Ovary (tissue), 9 donors: Measurements from ENCODE around the gene GNAS. TPM values are rescaled to one million over a fixed set of nuclear protein-coding genes. Genes with fewer than 3 reads are reported as not detected.

Experiments
- DNase-seq, 5 donors: peaks; one replicate each; pipeline ENCODE4 v3.0.0-alpha.2; 2019 to 2020
- H3K27ac ChIP-seq, 2 donors: fragments of 200-600 bp; one replicate each; pipeline versions ENCODE4 v1.5.1 to v1.8.0; 2019 to 2022
- H3K27me3 ChIP-seq: fragments of 200-600 bp; one replicate; pipeline ENCODE4 v1.8.0; 2022
- H3K36me3 ChIP-seq: fragments of 200-600 bp; sonication (generic); one replicate; pipeline ENCODE4 v1.5.1; 2019
- H3K4me1 ChIP-seq: one replicate; pipeline ENCODE4 v1.8.1; 2013; ENCODE audit warnings: mild to moderate bottlenecking, moderate library complexity; ENCODE audit not compliant: insufficient read depth
- H3K4me3 ChIP-seq: fragments of 200-600 bp; sonication (generic); one replicate; pipeline ENCODE4 v1.5.1; 2017
- H3K9me3 ChIP-seq, 2 donors: fragments of 200-600 bp in 1 of 2; sonication (generic) in 1 of 2; one replicate each; pipeline versions ENCODE4 v1.5.1 to v1.8.1; 2013 to 2019; ENCODE audit warnings: mild to moderate bottlenecking in 1 of 2, moderate library complexity in 1 of 2
- EP300 ChIP-seq: sonication (generic); formaldehyde crosslinking; IDR thresholded peaks from one replicate; pipeline ENCODE4 v1.6.1; 2017; ENCODE audit warnings: antibody characterized with exemption
- POLR2A ChIP-seq: fragments of 450-650 bp; IDR thresholded peaks from one replicate; pipeline ENCODE4 v1.6.1; 2017; ENCODE audit warnings: antibody characterized with exemption, mild to moderate bottlenecking, moderate library complexity
- WGBS, 3 donors: extraction: QIAGEN DNeasy Blood & Tissue Kit in 1 of 3; methylation state at CpG; one replicate each; pipeline versions ENCODE4 v1.1.5 to v1.1.7; 2013 to 2017; 5-methylcytosine and 5-hydroxymethylcytosine counted together
- intact Hi-C, 4 donors: fragments of 100-400 bp; cut with DNase I; formaldehyde crosslinking; loops; one replicate each; pipeline versions ENCODE4 v1.11.0 to v1.15.1; 2022 to 2023
- polyA plus RNA-seq, 2 donors: library from polyadenylated mRNA; stranded (reverse); fragments of 200-250 nt in 1 of 2; fragments of 350-450 nt in 1 of 2; fragmentation: Illumina TruSeq in 1 of 2; extraction: RNeasy Lipid Tissue Mini Kit (QIAGEN cat#74804) in 1 of 2; gene quantifications; one replicate each; pipeline ENCODE4 v1.2.3, GENCODE V29; 2013 to 2014
- total RNA-seq, 7 donors: library from RNA; depleted of rRNA in 2 of 7; stranded (reverse); fragments of >200 nt in 2 of 7; fragmentation: NEBNext Ultra II Directional in 3 of 7; extraction: Animal tissue kit (Norgen Biotek cat#: 25700) in 3 of 7; gene quantifications; one replicate each; pipeline versions ENCODE4 v1.1.0 to v1.2.4, GENCODE V29; 2016 to 2023
- TF ChIP-seq, protein P1 (sequence below), 3 donors: fragments of 450-650 bp in 2 of 3; fragments of 200-600 bp in 1 of 3; IDR thresholded peaks; one replicate each; pipeline versions ENCODE4 v1.5.1 to v1.8.0; 2016 to 2022; ENCODE audit warnings: antibody characterized with exemption in 3 of 3, mild to moderate bottlenecking in 1 of 3
- donor health status: DM: no; HTN: no; CAD: no; lungs with moderate emphysema.
- donor health status: DM: no; HTN: no; CAD: no.
- donor health status: Bipolar disorder and iron deficiency.
- donor health status: DM: yes; HTN: yes; CAD: no.
- donor health status: DM: no; HTN: no; CAD: no.
- donor health status: DM: yes; HTN: yes; CAD: no.

Gene GNAS
- total and polyA plus RNA-seq, 9 donors, result 330 to 1,311 (median 731) TPM

DNA sequence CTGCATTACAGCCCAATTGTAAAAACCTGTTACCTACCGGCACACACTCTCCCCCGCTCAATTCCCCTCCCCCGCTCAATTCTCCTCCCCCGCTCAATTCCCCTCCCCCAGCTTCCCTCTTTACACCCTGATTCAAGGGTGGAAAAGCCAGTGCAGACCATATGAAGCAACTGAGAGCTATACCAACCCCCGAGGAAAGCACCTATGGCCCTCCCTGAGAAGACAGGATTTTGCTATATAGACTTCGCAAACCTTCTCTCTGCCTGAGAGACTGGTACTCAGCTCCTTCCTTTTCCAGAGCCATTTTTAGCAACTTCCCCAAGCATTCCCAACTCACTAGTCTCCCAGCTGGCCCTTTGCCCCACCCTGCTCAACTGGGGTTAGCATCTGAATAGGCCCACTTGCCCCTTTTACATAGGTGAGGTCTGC is 9.4 kb upstream of the GNAS start:
- DNase-seq, result no peak
- no peaks in the 10 kb centered on the region for H3K27me3 ChIP-seq
- H3K4me1 ChIP-seq, result no peaks in the 10 kb centered on the region
- no peak overlapping the region for H3K27ac ChIP-seq
- no peaks in the 10 kb centered on the region for H3K36me3 ChIP-seq
- TF ChIP-seq EP300, result no peak
- TF ChIP-seq POLR2A, result no peak
- TF ChIP-seq, protein P1, sequence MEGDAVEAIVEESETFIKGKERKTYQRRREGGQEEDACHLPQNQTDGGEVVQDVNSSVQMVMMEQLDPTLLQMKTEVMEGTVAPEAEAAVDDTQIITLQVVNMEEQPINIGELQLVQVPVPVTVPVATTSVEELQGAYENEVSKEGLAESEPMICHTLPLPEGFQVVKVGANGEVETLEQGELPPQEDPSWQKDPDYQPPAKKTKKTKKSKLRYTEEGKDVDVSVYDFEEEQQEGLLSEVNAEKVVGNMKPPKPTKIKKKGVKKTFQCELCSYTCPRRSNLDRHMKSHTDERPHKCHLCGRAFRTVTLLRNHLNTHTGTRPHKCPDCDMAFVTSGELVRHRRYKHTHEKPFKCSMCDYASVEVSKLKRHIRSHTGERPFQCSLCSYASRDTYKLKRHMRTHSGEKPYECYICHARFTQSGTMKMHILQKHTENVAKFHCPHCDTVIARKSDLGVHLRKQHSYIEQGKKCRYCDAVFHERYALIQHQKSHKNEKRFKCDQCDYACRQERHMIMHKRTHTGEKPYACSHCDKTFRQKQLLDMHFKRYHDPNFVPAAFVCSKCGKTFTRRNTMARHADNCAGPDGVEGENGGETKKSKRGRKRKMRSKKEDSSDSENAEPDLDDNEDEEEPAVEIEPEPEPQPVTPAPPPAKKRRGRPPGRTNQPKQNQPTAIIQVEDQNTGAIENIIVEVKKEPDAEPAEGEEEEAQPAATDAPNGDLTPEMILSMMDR (IDR thresholded peaks at IDR 0.05), result no peak
- H3K4me3 ChIP-seq, result no peak overlapping the region
- 42 to 45% (median 44%) methylated on average over 6 of the region's 6 CpGs for WGBS, 3 donors
- H3K9me3 ChIP-seq, result no peaks in the 10 kb centered on the region
- intact Hi-C loops, result no loop called here

DNA sequence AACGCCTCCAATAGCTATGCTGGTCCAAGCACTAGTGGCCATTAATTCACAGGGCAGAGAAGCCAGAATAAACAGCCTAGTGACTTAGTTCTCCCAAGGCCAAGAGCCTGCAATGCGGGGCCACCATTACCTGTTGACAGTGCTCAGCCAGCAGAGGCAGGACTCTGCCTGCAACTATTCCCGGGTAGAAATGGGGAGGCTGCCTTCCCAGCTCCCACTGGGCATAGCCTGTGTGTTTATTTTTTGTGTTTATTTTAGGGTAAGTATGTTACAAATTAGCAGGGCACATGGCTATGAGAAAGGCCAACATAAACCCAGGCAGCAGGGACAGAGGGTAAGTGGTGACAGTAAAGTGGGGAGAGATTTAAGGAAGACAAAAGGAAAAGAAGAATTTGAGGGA is 6.8 kb upstream of the GNAS start:
- 62 to 73% (median 71%) methylated on average over 3 of the region's 3 CpGs for WGBS, 3 donors
- H3K4me1 ChIP-seq, result no peaks in the 10 kb centered on the region
- no peak overlapping the region for H3K4me3 ChIP-seq
- no peak for TF ChIP-seq EP300
- TF ChIP-seq POLR2A, result no peak
- TF ChIP-seq, protein P1 (IDR thresholded peaks at IDR 0.05), result no peak
- H3K27me3 ChIP-seq, result no peaks in the 10 kb centered on the region
- no peaks in the 10 kb centered on the region for H3K36me3 ChIP-seq
- intact Hi-C loops, result no loop called here
- H3K27ac ChIP-seq, result no peak overlapping the region
- DNase-seq, result no peak
- H3K9me3 ChIP-seq, result no peaks in the 10 kb centered on the region

DNA sequence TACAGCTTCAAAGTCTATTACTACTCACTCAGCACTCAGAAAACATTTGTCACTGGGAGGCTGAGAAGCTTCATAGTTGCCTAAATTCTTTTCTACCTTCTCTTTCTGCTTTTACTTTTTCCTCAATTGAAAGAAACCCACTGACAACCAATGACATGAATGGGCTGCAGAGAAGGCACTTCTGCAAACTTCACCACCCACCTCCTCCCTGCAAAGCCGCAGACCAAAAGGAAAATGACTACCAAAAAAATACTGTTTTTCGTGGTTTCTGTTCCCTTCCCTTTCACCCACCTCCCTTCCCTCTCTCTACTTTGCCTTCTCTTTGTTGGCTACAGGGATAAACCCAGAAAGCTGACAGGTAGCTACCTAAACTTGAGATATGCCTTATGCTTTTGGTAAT is 5.1 kb upstream of the GNAS start:
- H3K27me3 ChIP-seq, result no peaks in the 10 kb centered on the region
- TF ChIP-seq POLR2A (no peak), EP300 (no peak)
- TF ChIP-seq, protein P1 (IDR thresholded peaks at IDR 0.05), result no peak
- intact Hi-C loops, result no loop called here
- 68 to 73% (median 73%) methylated on average over 2 of the region's 2 CpGs for WGBS, 3 donors
- no peaks in the 10 kb centered on the region for H3K4me1 ChIP-seq
- H3K36me3 ChIP-seq, result no peaks in the 10 kb centered on the region
- no peaks in the 10 kb centered on the region for H3K9me3 ChIP-seq
- no peak for DNase-seq
- no peak overlapping the region for H3K4me3 ChIP-seq
- H3K27ac ChIP-seq, result no peak overlapping the region

DNA sequence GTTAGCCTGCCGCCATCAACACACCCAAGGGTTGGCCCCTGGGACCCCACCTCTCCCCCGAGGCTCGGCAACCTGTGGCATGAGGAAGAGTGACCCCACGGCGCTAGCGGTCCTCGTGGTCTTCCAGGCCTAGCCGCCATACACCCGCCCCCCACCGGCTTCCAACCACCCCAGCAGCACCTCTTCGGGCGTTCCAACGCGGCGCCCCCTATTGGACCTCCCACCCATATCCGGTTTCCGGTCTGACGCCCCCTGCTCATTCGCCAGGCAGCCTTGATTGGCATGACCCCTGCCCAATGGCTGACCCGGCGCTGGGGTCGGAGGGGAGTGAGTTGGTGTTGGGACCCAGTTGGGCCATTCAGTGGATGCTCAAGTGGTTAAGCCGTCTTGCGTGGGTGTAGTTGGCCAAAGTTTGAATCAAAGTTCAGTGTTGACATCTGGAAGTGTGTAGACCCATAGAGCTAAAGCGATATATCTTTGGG is 1.8 kb upstream of the GNAS start, which contains the start of gene GNAS-AS1:
Gene GNAS-AS1 (minus strand): TSS at position 210 of the 482 bp plus-strand sequence.
- Histone ChIP-seq H3K9me3 (no peaks in the 10 kb centered on the region), H3K27me3 (no peaks in the 10 kb centered on the region), H3K4me1 (no peaks in the 10 kb centered on the region), H3K4me3 (peak within 1 kb of the TSS; percentile 40), H3K27ac (no peak within 1 kb of the TSS), H3K36me3 (no peaks in the 10 kb centered on the region)
- peak in 4 of 5 donors; percentile 25 to 73 (median 56) for DNase-seq
- TF ChIP-seq POLR2A, result no peak
- WGBS, 3 donors, result 52 to 64% (median 62%) methylated on average over 25 of the region's 25 CpGs
- intact Hi-C loops, result loop anchor here in 1 of 4 donors (10.0 kb wide), 1 partner anchor 616 kb away; no protein-coding TSS in a partner anchor

DNA sequence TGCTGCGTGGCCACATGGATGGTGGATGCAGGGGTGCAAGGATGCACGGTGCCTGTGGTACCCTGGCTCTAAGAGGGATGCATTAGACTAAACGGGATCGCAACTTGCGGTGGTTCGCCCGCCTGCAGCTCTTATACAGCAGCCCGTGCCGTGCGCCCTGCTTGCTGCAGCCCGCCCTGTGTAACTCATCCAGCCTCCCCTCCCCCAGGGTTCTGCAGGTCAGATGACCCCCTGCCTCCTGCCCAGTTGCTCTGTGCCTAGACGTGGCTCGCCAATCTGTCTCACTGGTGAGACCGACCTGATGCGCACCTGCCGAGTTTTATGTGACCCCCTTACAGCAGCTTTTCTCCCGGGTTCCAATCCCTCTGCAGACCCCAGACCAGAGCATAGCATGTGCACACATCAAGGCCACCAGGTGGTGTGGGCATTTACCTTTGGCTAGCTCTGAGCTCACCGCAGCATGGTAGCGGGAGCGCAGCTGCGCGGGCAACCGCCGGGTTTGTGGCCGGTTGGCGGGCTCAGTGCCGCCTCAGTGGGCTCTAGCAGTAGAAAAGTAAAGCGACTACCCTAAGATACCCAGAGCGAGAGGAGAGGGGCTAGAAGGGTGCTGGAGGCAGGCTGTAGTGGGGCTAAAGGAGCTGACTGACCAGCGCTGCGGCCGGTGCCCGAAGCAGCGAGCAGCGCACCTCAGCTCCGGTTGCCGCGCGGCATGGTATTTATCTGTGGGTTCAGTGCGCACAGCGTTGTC is 1.1 kb upstream of the GNAS start:
- TF ChIP-seq EP300, result no peak
- no peak for TF ChIP-seq POLR2A
- TF ChIP-seq, protein P1 (IDR thresholded peaks at IDR 0.05), result no peak
- Histone ChIP-seq H3K36me3 (no peaks in the 10 kb centered on the region), H3K9me3 (no peaks in the 10 kb centered on the region), H3K27me3 (no peaks in the 10 kb centered on the region), H3K27ac (no peak overlapping the region), H3K4me1 (no peaks in the 10 kb centered on the region), H3K4me3 (peak overlapping the region; percentile 40)
- intact Hi-C loops, result loop anchor here in 1 of 4 donors (10.0 kb wide), 1 partner anchor 617 kb away; no protein-coding TSS in a partner anchor
- no peak for DNase-seq
- 47 to 64% (median 49%) methylated on average over 41 of the region's 41 CpGs for WGBS, 3 donors
